Thyroid gland (tissue), 4 donors: ENCODE data around the gene SMG9. TPM values are rescaled to one million over a fixed set of nuclear protein-coding genes. Genes with fewer than 3 reads are reported as not detected.

Experiments
- DNase-seq, 2 donors: peaks; one replicate each; pipeline ENCODE4 v3.0.0-alpha.2; 2019
- H3K27ac ChIP-seq, 3 donors: fragments of 200-600 bp; sonication (generic); 1 replicate in 2 of 3; 2 replicates in 1 of 3; pipeline ENCODE4 v1.5.1; 2016 to 2019; ENCODE audit warnings: mild to moderate bottlenecking in 1 of 3, moderate library complexity in 1 of 3
- H3K27me3 ChIP-seq: fragments of 200-600 bp; sonication (generic); one replicate; pipeline ENCODE4 v1.5.1; 2019
- H3K36me3 ChIP-seq, 2 donors: fragments of 200-600 bp; sonication (generic); one replicate each; pipeline ENCODE4 v1.5.1; 2016 to 2019
- H3K4me1 ChIP-seq, 2 donors: fragments of 200-600 bp; sonication (generic); one replicate each; pipeline ENCODE4 v1.5.1; 2017 to 2019
- H3K4me3 ChIP-seq, 3 donors: fragments of 200-600 bp; sonication (generic); replicated peaks in 1 of 3; 1 replicate in 2 of 3; 2 replicates in 1 of 3; pipeline ENCODE4 v1.5.1; 2016; ENCODE audit warnings: mild to moderate bottlenecking in 1 of 3
- H3K9me3 ChIP-seq: fragments of 200-600 bp; sonication (generic); one replicate; pipeline ENCODE4 v1.5.1; 2017
- CTCF ChIP-seq, 6 experiments: fragments of 200-600 bp in 3 of 6; fragments of 450-650 bp in 3 of 6; sonication (generic) in 3 of 6; IDR thresholded peaks; one replicate each; pipeline ENCODE4 v1.5.1; 2016 to 2019; ENCODE audit warnings: antibody characterized with exemption in 6 of 6, mild to moderate bottlenecking in 2 of 6, inconsistent platforms in 1 of 6, moderate library complexity in 1 of 6
- POLR2A ChIP-seq, 2 donors: fragments of 450-650 bp; IDR thresholded peaks; one replicate each; pipeline ENCODE4 v1.6.1; 2017; ENCODE audit warnings: antibody characterized with exemption in 2 of 2, mild to moderate bottlenecking in 2 of 2, moderate library complexity in 1 of 2
- whole genome bisulfite sequencing, 2 donors: methylation state at CpG; one replicate each; pipeline ENCODE4 v1.1.5; 2017; 5-methylcytosine and 5-hydroxymethylcytosine counted together
- intact Hi-C: fragments of 100-400 bp; cut with DNase I; formaldehyde crosslinking; loops from one replicate; pipeline ENCODE4 v1.15.1; 2023
- total RNA-seq, 4 donors: library from RNA; depleted of rRNA; stranded (reverse); fragments of >200 nt; gene quantifications; one replicate each; pipeline ENCODE4 v1.2.3, GENCODE V29; 2016

Gene SMG9
- total RNA-seq, 4 donors from 2014 or later, result 15.5 to 34.4 (median 18.8) TPM

DNA sequence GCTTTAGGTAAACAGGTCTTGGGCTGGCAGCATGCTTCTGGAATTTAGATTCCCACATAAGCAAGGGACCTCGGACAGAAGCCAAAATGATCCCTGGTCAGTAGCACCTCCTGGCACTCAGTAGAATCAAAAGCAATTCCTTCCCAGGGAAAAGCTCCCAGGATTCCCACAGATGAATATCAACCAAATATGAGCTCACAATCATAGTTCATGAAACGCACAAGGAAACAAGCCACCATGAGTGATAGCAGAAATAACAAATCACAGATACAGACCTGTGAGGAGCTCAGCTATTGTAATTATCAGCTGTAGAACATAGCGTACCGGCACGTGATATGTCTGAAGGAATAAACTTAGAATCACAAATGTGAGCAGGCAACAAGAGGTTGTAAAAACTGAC lies 63.0 kb downstream of the SMG9 start:
- H3K27ac ChIP-seq, result no peak overlapping the region
- no peaks in the 10 kb centered on the region for H3K4me1 ChIP-seq
- intact Hi-C loops, result no loop called here
- DNase-seq, result no peak
- no peak overlapping the region for H3K4me3 ChIP-seq
- 91 to 92% methylated on average over 5 of the region's 5 CpGs for WGBS, 2 donors
- H3K36me3 ChIP-seq, result no peaks in the 10 kb centered on the region
- H3K9me3 ChIP-seq, result no peaks in the 10 kb centered on the region
- no peaks in the 10 kb centered on the region for H3K27me3 ChIP-seq
- TF ChIP-seq CTCF (IDR thresholded peaks at IDR 0.05) (no peak), POLR2A (IDR thresholded peaks at IDR 0.05) (no peak)

- no peaks in the 10 kb centered on the region for H3K27me3 ChIP-seq
- no peak overlapping the region for H3K4me3 ChIP-seq
- TF ChIP-seq CTCF (IDR thresholded peaks at IDR 0.05) (no peak), POLR2A (IDR thresholded peaks at IDR 0.05) (no peak)
- H3K27ac ChIP-seq, result no peak overlapping the region
- no peaks in the 10 kb centered on the region for H3K36me3 ChIP-seq
- no peaks in the 10 kb centered on the region for H3K9me3 ChIP-seq
- intact Hi-C loops, result no loop called here
- DNase-seq, result no peak
- H3K4me1 ChIP-seq, result no peaks in the 10 kb centered on the region
- WGBS, 2 donors, result 97 to 99% methylated on average over 3 of the region's 3 CpGs
Observed at GRCh38 chr19:43690890-43691289, 63.9 kb downstream of the SMG9 start.

DNA sequence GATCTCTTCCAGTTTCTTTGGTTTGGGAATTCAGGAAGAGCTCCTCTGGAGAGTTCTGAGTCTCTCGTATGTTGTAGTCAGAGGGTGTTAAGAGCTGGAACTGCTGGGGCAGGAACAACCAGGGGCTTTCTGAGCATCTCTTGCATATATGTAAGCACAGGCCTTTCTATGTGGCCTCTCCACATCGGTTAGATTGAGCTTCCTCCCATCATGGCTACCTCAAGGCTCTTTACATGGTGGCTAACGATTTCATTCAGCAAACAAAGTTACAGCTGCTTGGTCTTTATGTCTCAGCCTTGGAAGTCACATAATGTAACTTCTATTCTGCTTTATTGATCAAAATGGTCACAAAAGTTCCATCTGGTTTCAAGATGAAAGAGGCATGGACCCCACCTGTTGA lies 64.3 kb downstream of the SMG9 start:
- Histone ChIP-seq H3K4me3 (no peak overlapping the region), H3K9me3 (no peaks in the 10 kb centered on the region), H3K27ac (no peak overlapping the region), H3K27me3 (no peaks in the 10 kb centered on the region), H3K4me1 (no peaks in the 10 kb centered on the region), H3K36me3 (no peaks in the 10 kb centered on the region)
- WGBS, 2 donors, result 55 to 64% methylated on average over 3 of the region's 3 CpGs
- intact Hi-C loops, result no loop called here
- DNase-seq, result no peak
- TF ChIP-seq POLR2A (IDR thresholded peaks at IDR 0.05), result no peak
- TF ChIP-seq CTCF (IDR thresholded peaks at IDR 0.05), result no peak

GRCh38 chr19:43688059-43688701 lies 66.6 kb downstream of the SMG9 start:
- H3K27me3 ChIP-seq, result no peaks in the 10 kb centered on the region

DNA sequence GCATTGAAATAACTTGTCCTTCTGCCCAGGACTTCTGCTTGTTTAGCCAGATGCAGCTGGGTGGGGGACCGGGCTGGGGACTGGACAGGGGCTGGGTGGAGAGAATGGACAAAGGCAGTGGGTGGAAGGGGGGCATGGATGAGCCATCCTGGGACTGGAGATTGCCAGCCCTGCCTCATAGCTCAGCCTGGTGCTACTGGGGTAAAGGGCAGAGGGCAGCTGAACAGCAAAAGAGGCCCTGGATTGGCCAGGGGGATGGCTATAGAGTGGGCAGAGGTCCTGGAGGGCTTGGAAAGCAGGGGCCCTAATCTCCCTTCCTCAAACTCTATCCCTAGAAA lies 67.1 kb downstream of the SMG9 start:
- TF ChIP-seq POLR2A (IDR thresholded peaks at IDR 0.05), result no peak
- TF ChIP-seq CTCF (IDR thresholded peaks at IDR 0.05), result no peak
- Histone ChIP-seq H3K9me3 (no peaks in the 10 kb centered on the region), H3K27ac (no peak overlapping the region), H3K4me3 (no peak overlapping the region), H3K4me1 (no peaks in the 10 kb centered on the region), H3K36me3 (no peaks in the 10 kb centered on the region), H3K27me3 (no peaks in the 10 kb centered on the region)
- intact Hi-C loops, result no loop called here
- WGBS, 2 donors, result 30 to 33% methylated on average over 1 of the region's 1 CpG
- no peak for DNase-seq

More at GRCh38 chr19:43688059-43688701, 66.6 kb downstream of the SMG9 start:
- TF ChIP-seq POLR2A (IDR thresholded peaks at IDR 0.05), result no peak
- TF ChIP-seq CTCF (IDR thresholded peaks at IDR 0.05), result no peak
- H3K27ac ChIP-seq, result no peak overlapping the region
- H3K4me3 ChIP-seq, result no peak overlapping the region
- no peaks in the 10 kb centered on the region for H3K4me1 ChIP-seq
- WGBS, 2 donors, result 72 to 75% methylated on average over 10 of the region's 10 CpGs
- no peaks in the 10 kb centered on the region for H3K36me3 ChIP-seq
- intact Hi-C loops, result no loop called here
- no peak for DNase-seq
- H3K9me3 ChIP-seq, result no peaks in the 10 kb centered on the region
